ENCODE results near the gene GSC2.

GRCh38 chr22:19107730-19108074, 42.4 kb downstream of the GSC2 start:
- TF ChIP-seq POLR2AphosphoS5 (IDR thresholded peaks at IDR 0.05; ENCODE audit: borderline replicate concordance, low read depth, low read length), result no peak
- TF ChIP-seq FOXP2 (optimal IDR thresholded peaks at IDR 0.05; ENCODE audit: control extremely low read depth, extremely low read length, insufficient read depth), result no peak
- TF ChIP-seq EZH2 (IDR thresholded peaks at IDR 0.05), result no peak
